Activated CD4-positive, alpha-beta memory T cell treated with anti-CD3 and anti-CD28 coated beads for 36 hours (primary cell): ENCODE measurements around the gene CSRNP3. TPM values are rescaled to one million over a fixed set of nuclear protein-coding genes. Genes with fewer than 3 reads are reported as not detected.

Experiments
- CTCF ChIA-PET: fragments of 350-600 bp; sonication (Branson Sonifier 250); formaldehyde crosslinking; loops from one replicate; lab custom pipeline; 2021; ENCODE audit warnings: antibody characterized with exemption, inconsistent platforms; lab: Charles Lee
- POLR2A ChIA-PET: fragments of 350-600 bp; sonication (Branson Sonifier 250); formaldehyde crosslinking; loops from one replicate; lab custom pipeline; 2021; ENCODE audit warnings: antibody characterized with exemption; lab: Charles Lee
- DNase-seq: peaks from one replicate; pipeline ENCODE4 v3.0.0-alpha.2; 2020
- H3K27ac Mint-ChIP-seq: one replicate; pipeline ENCODE4 v1.8.0; 2021; ENCODE audit warnings: mixed read lengths
- H3K27me3 Mint-ChIP-seq: one replicate; pipeline ENCODE4 v1.8.0; 2021; ENCODE audit warnings: mixed read lengths
- H3K36me3 Mint-ChIP-seq: one replicate; pipeline ENCODE4 v1.8.0; 2021; ENCODE audit warnings: mixed read lengths
- H3K4me1 Mint-ChIP-seq: one replicate; pipeline ENCODE4 v1.8.0; 2021; ENCODE audit warnings: low read depth, mixed read lengths
- H3K4me3 Mint-ChIP-seq: one replicate; pipeline ENCODE4 v1.8.0; 2021; ENCODE audit warnings: mild to moderate bottlenecking, mixed read lengths
- H3K9me3 Mint-ChIP-seq: one replicate; pipeline ENCODE4 v1.8.0; 2021; ENCODE audit warnings: mixed read lengths
- intact Hi-C: fragments of 100-400 bp; cut with micrococcal nuclease; formaldehyde crosslinking; loops from one replicate; pipeline ENCODE4 v1.15.1; 2023
- total RNA-seq, 2 experiments: library from RNA; stranded (reverse); gene quantifications; one replicate each; pipeline ENCODE4 v1.2.3, GENCODE V29; 2021

Gene CSRNP3
- total RNA-seq, 2 experiments from 2014 or later: not detected

DNA sequence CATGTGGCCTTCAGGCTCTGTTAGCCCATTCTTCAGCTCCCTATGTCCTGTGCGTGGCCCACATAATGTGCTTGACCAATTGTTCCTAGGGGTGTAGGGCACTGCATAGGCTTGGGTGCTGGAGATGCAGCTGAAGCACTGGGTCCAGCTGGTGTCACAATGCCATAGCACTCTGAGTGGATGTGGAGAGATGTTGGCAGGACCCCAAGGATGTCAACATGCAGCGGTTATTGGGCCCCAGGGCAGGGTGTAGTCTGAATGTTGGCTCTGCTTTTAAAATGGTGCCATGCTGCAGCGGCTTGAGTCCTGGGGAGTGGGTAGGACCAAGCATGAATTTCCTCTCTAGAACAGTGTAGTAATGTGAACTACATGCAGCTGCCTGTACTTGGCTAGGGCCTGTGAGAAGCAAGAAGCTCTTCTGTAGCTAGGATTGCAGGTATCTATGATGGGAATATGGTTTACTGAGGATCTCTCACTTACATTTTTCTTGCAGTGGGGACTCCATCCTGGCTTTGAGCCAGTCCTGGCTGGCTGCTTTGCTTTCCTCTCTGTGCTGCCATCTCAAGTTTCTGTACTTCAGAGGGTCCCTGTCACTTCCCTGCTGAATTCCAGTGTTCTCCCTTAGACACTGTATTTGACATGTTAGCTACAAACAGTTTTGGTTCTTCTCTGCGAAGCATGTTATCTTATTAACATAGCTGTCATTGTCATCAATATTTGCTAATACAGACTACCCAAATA is 148.4 kb downstream of the CSRNP3 start:
- Mint-ChIP-seq H3K36me3 (no peaks in the 10 kb centered on the region), H3K27ac (no peak overlapping the region), H3K4me1 (no peaks in the 10 kb centered on the region), H3K27me3 (no peaks in the 10 kb centered on the region), H3K4me3 (no peak overlapping the region), H3K9me3 (peaks cover 3% of the 10 kb centered on the region)
- CTCF ChIA-PET: no interaction called here
- intact Hi-C loops: no loop called here
- POLR2A ChIA-PET: no interaction called here
- no peak for DNase-seq

- Mint-ChIP-seq H3K4me1 (no peaks in the 10 kb centered on the region), H3K36me3 (no peaks in the 10 kb centered on the region), H3K27ac (no peak overlapping the region), H3K4me3 (no peak overlapping the region), H3K9me3 (peaks cover 3% of the 10 kb centered on the region), H3K27me3 (no peaks in the 10 kb centered on the region)
- ChIA-PET CTCF (no interaction called here), POLR2A (no interaction called here)
- DNase-seq: no peak
- intact Hi-C loops: no loop called here
These were observed 149.3 kb downstream of the CSRNP3 start for GRCh38 chr2:165618806-165619205.

DNA sequence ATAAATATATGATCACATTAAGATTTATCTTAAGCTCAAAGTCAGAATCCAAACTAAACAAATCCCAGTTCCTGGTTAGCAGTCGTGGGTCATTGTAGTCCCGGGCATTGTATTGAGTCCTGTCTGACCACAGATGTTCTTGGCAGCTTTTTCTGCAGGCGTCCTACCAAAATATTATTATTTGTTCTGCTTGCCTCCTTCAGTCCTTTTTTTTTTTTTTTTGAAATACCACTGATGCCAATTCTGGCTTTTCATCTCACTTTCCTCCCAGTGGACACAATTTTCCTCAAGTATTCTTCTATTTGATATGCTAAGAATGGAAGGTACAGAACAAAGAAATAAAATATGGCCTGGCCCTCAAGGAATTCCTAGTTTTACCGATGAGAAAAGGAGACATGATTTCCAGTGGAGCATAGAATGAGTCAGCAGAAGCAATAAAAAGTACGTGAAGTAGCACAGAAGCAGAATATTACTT is 151.6 kb downstream of the CSRNP3 start:
- CTCF ChIA-PET: no interaction called here
- Mint-ChIP-seq H3K27ac (no peak overlapping the region), H3K36me3 (no peaks in the 10 kb centered on the region), H3K4me3 (no peak overlapping the region), H3K4me1 (no peaks in the 10 kb centered on the region), H3K27me3 (no peaks in the 10 kb centered on the region), H3K9me3 (peaks cover 3% of the 10 kb centered on the region)
- POLR2A ChIA-PET: no interaction called here
- no peak for DNase-seq
- intact Hi-C loops: no loop called here

- ChIA-PET CTCF (no interaction called here), POLR2A (no interaction called here)
- no peak overlapping the region for H3K4me3 Mint-ChIP-seq
- H3K36me3 Mint-ChIP-seq: no peaks in the 10 kb centered on the region
- H3K27me3 Mint-ChIP-seq: peaks cover 2% of the 10 kb centered on the region
- DNase-seq: no peak
- intact Hi-C loops: no loop called here
- H3K4me1 Mint-ChIP-seq: no peaks in the 10 kb centered on the region
- no peak overlapping the region for H3K27ac Mint-ChIP-seq
- no peaks in the 10 kb centered on the region for H3K9me3 Mint-ChIP-seq
These were observed 153.7 kb downstream of the CSRNP3 start for GRCh38 chr2:165623161-165623560.

DNA sequence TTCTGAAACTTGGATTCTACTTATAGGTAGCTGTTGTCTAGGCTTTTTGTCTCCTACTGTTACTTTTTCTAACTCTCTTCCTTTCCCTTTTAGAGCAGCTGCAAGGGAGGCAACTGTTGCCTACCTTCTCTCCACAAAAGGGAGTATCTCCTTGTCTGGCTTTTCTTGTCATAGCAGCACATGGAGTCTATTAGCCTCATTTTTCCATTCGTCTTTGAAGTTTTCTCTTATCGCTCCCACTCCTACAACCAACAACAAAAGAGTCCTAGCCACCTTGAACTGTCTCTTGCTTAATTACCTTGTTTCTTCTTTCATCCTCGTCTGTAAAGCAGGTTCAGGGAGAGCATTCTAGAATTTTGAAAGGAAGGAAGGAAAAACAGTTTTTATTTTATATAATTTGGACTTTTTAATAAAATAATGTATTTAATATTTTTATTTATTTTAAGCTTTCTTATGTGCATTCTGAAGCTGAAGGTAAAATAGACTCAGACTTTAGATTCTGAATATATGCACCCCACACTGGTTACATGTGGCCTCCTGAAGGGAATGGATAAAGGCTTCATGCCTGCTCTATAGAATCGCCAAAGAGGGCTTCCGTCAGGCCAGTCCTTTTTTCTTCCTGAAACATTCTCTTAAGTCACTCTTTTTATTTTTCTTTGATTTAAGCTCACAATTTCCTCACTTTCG is 154.4 kb downstream of the CSRNP3 start:
- Mint-ChIP-seq H3K4me3 (no peak overlapping the region), H3K9me3 (no peaks in the 10 kb centered on the region), H3K4me1 (no peaks in the 10 kb centered on the region), H3K27me3 (peaks cover 2% of the 10 kb centered on the region), H3K36me3 (no peaks in the 10 kb centered on the region), H3K27ac (no peak overlapping the region)
- DNase-seq: no peak
- ChIA-PET POLR2A (no interaction called here), CTCF (no interaction called here)
- intact Hi-C loops: no loop called here

DNA sequence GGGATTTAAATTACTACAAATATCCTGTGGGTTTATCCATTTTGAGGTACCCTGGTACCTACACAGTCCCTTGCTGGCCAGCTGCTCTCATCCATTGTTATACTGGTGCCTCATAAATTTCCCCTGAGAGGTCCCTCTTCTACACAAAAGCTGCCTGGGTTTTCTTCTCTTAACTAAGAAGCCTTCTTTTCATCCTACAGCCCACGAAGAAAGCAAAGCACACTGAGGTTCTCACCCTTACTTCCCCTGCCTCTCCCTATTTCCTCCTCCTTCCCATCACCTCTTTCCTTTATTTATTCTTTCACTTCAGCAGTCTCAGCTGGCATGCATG is 154.9 kb downstream of the CSRNP3 start:
- Mint-ChIP-seq H3K4me3 (no peak overlapping the region), H3K36me3 (no peaks in the 10 kb centered on the region), H3K27me3 (peaks cover 2% of the 10 kb centered on the region), H3K4me1 (no peaks in the 10 kb centered on the region), H3K27ac (no peak overlapping the region), H3K9me3 (no peaks in the 10 kb centered on the region)
- ChIA-PET POLR2A (no interaction called here), CTCF (no interaction called here)
- intact Hi-C loops: no loop called here
- DNase-seq: no peak

DNA sequence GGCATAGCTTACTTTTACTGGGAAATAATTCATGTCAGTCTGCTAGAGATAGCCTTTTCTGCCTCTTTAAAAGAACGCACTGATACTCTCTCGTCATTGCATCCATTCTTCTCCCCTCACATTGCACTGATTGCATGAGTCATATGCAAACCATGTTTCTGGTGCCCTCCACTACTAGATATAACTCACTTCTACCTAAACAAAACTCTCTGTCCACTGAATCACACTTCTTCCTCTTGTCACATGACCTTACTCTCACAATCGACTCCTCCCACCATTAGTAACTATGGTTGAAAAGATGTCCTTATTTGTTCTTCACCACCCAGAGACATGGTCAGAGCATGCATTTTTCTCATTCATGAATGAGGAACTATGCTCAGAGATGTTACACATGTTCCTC is 158.0 kb downstream of the CSRNP3 start:
- Mint-ChIP-seq H3K4me3 (no peak overlapping the region), H3K4me1 (peaks cover 2% of the 10 kb centered on the region), H3K27ac (no peak overlapping the region), H3K9me3 (no peaks in the 10 kb centered on the region), H3K36me3 (no peaks in the 10 kb centered on the region), H3K27me3 (peaks cover 2% of the 10 kb centered on the region)
- intact Hi-C loops: no loop called here
- no peak for DNase-seq
- ChIA-PET POLR2A (no interaction called here), CTCF (no interaction called here)

DNA sequence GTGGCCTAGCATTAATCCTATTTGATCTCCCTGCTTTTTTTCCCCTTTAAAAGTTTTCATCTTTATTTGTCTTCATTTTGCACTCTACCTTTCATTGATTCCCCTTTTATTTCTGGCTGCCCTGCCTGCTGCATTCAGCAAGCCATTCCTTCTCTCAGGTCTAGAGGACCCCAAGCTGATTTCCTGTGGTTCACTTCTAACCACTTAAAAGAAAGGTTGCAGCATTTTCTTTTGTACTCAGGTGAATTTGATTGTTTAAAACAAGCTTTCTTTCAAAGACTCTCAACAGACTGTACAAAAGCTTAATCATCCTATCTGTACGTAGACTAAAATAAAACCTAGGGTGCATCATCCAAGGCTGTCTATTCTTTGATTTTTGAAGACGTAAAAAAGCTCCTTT is 160.3 kb downstream of the CSRNP3 start:
- Mint-ChIP-seq H3K27me3 (peaks cover 2% of the 10 kb centered on the region), H3K4me3 (no peak overlapping the region), H3K27ac (no peak overlapping the region), H3K4me1 (peaks cover 2% of the 10 kb centered on the region), H3K36me3 (no peaks in the 10 kb centered on the region), H3K9me3 (no peaks in the 10 kb centered on the region)
- intact Hi-C loops: no loop called here
- CTCF ChIA-PET: interaction anchor here (1.0 kb wide), 1 partner anchor 245 kb away, joined by 3 read pairs; no protein-coding TSS in a partner anchor
- POLR2A ChIA-PET: no interaction called here
- DNase-seq: no peak

- H3K4me3 Mint-ChIP-seq: no peak overlapping the region
- intact Hi-C loops: no loop called here
- peaks cover 2% of the 10 kb centered on the region for H3K27me3 Mint-ChIP-seq
- H3K4me1 Mint-ChIP-seq: peaks cover 2% of the 10 kb centered on the region
- ChIA-PET CTCF (interaction anchor here (1.0 kb wide), 1 partner anchor 244 kb away, joined by 3 read pairs; no protein-coding TSS in a partner anchor), POLR2A (no interaction called here)
- no peaks in the 10 kb centered on the region for H3K36me3 Mint-ChIP-seq
- no peaks in the 10 kb centered on the region for H3K9me3 Mint-ChIP-seq
- no peak for DNase-seq
- H3K27ac Mint-ChIP-seq: no peak overlapping the region
These were observed 160.7 kb downstream of the CSRNP3 start for GRCh38 chr2:165630236-165630635.

GRCh38 chr2:165631089-165631488 is 161.6 kb downstream of the CSRNP3 start:
- Mint-ChIP-seq H3K27me3 (peaks cover 2% of the 10 kb centered on the region), H3K4me1 (peaks cover 2% of the 10 kb centered on the region), H3K9me3 (no peaks in the 10 kb centered on the region), H3K27ac (no peak overlapping the region), H3K36me3 (no peaks in the 10 kb centered on the region), H3K4me3 (no peak overlapping the region)
- intact Hi-C loops: no loop called here
- POLR2A ChIA-PET: no interaction called here
- CTCF ChIA-PET: no interaction called here
- DNase-seq: no peak

- no peaks in the 10 kb centered on the region for H3K9me3 Mint-ChIP-seq
- no peak overlapping the region for H3K27ac Mint-ChIP-seq
- no peak overlapping the region for H3K4me3 Mint-ChIP-seq
- no peaks in the 10 kb centered on the region for H3K36me3 Mint-ChIP-seq
- CTCF ChIA-PET: no interaction called here
- POLR2A ChIA-PET: no interaction called here
- H3K4me1 Mint-ChIP-seq: peaks cover 2% of the 10 kb centered on the region
- H3K27me3 Mint-ChIP-seq: peaks cover 2% of the 10 kb centered on the region
- no peak for DNase-seq
- intact Hi-C loops: no loop called here
These were observed 163.1 kb downstream of the CSRNP3 start for GRCh38 chr2:165632594-165632993.

GRCh38 chr2:165633431-165633830 is 163.9 kb downstream of the CSRNP3 start:
- H3K4me3 Mint-ChIP-seq: no peak overlapping the region
- no peaks in the 10 kb centered on the region for H3K9me3 Mint-ChIP-seq
- peaks cover 2% of the 10 kb centered on the region for H3K4me1 Mint-ChIP-seq
- no peak overlapping the region for H3K27ac Mint-ChIP-seq
- no peak for DNase-seq
- CTCF ChIA-PET: no interaction called here
- no peaks in the 10 kb centered on the region for H3K36me3 Mint-ChIP-seq
- no peaks in the 10 kb centered on the region for H3K27me3 Mint-ChIP-seq
- POLR2A ChIA-PET: no interaction called here
- intact Hi-C loops: no loop called here

DNA sequence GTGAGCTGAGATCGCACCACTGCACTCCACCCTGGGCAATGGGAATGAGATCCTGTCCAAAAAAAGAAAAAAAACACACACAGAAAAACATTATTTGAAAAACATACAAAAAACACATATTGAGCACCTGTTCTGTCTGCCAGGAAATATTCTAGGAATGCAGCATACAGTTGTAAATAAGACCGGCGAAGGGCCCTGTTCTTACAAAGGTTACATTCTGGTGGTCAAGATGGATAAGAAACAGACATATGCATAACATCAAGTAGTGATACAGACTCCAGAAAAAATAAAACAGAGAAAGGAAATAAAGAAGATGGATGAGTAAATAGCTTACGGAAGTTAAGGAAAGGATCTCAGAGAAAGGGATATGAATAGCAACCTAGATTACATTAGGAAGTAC is 164.8 kb downstream of the CSRNP3 start:
- H3K27ac Mint-ChIP-seq: no peak overlapping the region
- no peak overlapping the region for H3K4me3 Mint-ChIP-seq
- ChIA-PET POLR2A (interaction anchor here (0.8 kb wide), 1 partner anchor 36 kb away, joined by 4 read pairs; no protein-coding TSS in a partner anchor), CTCF (no interaction called here)
- no peak for DNase-seq
- intact Hi-C loops: no loop called here
- no peaks in the 10 kb centered on the region for H3K9me3 Mint-ChIP-seq
- peaks cover under 1% of the 10 kb centered on the region for H3K27me3 Mint-ChIP-seq
- peaks cover 2% of the 10 kb centered on the region for H3K4me1 Mint-ChIP-seq
- H3K36me3 Mint-ChIP-seq: no peaks in the 10 kb centered on the region
